ENCODE data around the gene FZR1.
A peak's percentile ranks its signal among the peaks of the same experiment; 100 is the strongest.

FZR1 gene

DNA sequence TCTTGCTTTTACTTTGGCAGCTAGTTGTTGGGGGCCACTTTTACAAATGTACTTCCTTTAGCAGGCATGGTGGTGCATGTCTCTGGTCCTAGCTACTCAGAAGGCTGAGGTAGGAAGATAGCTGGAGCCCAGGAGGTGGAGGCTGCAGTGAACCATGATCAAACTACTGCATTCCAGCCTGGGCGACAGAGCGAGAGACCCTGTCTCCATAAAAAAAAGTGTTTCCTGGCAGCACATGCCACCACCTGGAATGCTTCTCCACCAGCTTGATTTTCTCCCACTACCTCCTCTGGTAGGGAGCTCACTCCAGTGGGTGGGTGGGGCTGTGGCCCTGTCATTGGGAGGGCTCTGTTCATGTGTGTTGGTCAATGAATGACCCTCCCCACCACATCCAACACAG lies 12.5 kb downstream of the FZR1 start:
- no peak overlapping the region for H2BK12ac ChIP-seq (ENCODE audit: low read length)
- H2AFZ ChIP-seq (ENCODE audit: insufficient read depth, low read length, poor library complexity): no peak overlapping the region
- no CpG with 5 or more reads among the region's 2 CpGs for WGBS (ENCODE audit: extremely low coverage, insufficient coverage, insufficient read length)

DNA sequence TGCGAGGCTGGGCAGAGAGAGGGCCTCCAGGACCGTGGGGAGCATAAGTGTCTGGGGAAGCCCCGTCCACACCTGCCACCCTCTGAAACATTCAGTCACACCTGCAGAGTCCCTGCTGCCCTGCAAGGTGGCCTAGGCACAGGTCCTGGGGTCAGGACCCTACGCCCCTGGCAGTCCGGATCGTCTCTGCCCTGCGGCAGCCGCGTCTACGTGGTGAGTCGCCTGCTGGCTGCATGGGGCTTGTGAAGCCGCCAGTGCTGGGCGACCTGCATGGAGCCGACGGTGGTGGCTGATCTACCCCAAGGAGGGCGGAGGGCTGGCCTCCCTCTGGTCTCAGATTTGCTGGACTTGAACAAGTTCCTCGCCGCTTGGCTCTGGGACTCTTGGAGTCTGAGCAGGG lies 13.0 kb downstream of the FZR1 start:
- Histone ChIP-seq H2AK5ac (ENCODE audit: low read length) (no peak overlapping the region), H3K79me1 (ENCODE audit: low read length) (peaks cover 4% of the 10 kb centered on the region), H3K4ac (ENCODE audit: low read depth, low read length) (no peak overlapping the region), H3K4me1 (ENCODE audit: control insufficient read depth in 1 of 2, insufficient read depth in 2 of 2, low read length in 2 of 2) (peaks cover 20 to 33% of the 10 kb centered on the region in 2 experiments), H2AFZ (ENCODE audit: insufficient read depth, low read length, poor library complexity) (no peak overlapping the region), H3K14ac (ENCODE audit: low read length) (no peak overlapping the region), H3K18ac (ENCODE audit: low read length) (no peak overlapping the region), H4K12ac (ENCODE audit: low read depth, low read length) (no peak overlapping the region), H3K36me3 (ENCODE audit: control insufficient read depth in 1 of 2, insufficient read depth in 2 of 2, low read length in 2 of 2) (peaks cover 54 to 56% of the 10 kb centered on the region in 2 experiments), H3K9ac (ENCODE audit: low read length) (no peak overlapping the region), H3K4me3 (ENCODE audit: low read depth, low read length) (no peak overlapping the region), H3K23ac (ENCODE audit: low read length) (no peak overlapping the region), H4K8ac (ENCODE audit: low read depth, low read length) (no peak overlapping the region), H2BK5ac (ENCODE audit: low read depth, low read length, poor library complexity) (no peak overlapping the region), H3K79me2 (ENCODE audit: control insufficient read depth, insufficient read depth, low read length, poor library complexity) (peaks cover 15% of the 10 kb centered on the region), H3K27ac (ENCODE audit: low read depth, low read length) (no peak overlapping the region), H3K4me2 (ENCODE audit: low read length) (no peak overlapping the region), H4K91ac (ENCODE audit: low read depth, low read length) (no peak overlapping the region), H3K27me3 (ENCODE audit: insufficient read depth, low read length) (no peaks in the 10 kb centered on the region), H2BK120ac (ENCODE audit: insufficient read depth, low read length, poor library complexity) (no peak overlapping the region), H3K9me3 (ENCODE audit: insufficient read depth, low read depth, low read length) (peaks cover 3% of the 10 kb centered on the region), H2BK12ac (ENCODE audit: low read length) (no peak overlapping the region)
- DNase-seq: peak; percentile 90 to 92
- WGBS (ENCODE audit: extremely low coverage, insufficient coverage, insufficient read length): no CpG with 5 or more reads among the region's 18 CpGs

More for the DNA sequence above, 12.5 kb downstream of the FZR1 start:
- Histone ChIP-seq H4K8ac (ENCODE audit: low read depth, low read length) (no peak overlapping the region), H2BK120ac (ENCODE audit: insufficient read depth, low read length, poor library complexity) (no peak overlapping the region), H3K79me2 (ENCODE audit: control insufficient read depth, insufficient read depth, low read length, poor library complexity) (peaks cover 17% of the 10 kb centered on the region), H3K9me3 (ENCODE audit: insufficient read depth, low read depth, low read length) (peaks cover 3% of the 10 kb centered on the region), H3K4ac (ENCODE audit: low read depth, low read length) (peak overlapping the region; percentile 47), H3K14ac (ENCODE audit: low read length) (no peak overlapping the region), H3K4me3 (ENCODE audit: low read depth, low read length) (no peak overlapping the region), H3K27me3 (ENCODE audit: insufficient read depth, low read length) (no peaks in the 10 kb centered on the region), H3K79me1 (ENCODE audit: low read length) (peaks cover 4% of the 10 kb centered on the region), H2BK5ac (ENCODE audit: low read depth, low read length, poor library complexity) (no peak overlapping the region), H2AK5ac (ENCODE audit: low read length) (no peak overlapping the region), H3K23ac (ENCODE audit: low read length) (no peak overlapping the region), H3K27ac (ENCODE audit: low read depth, low read length) (no peak overlapping the region), H3K18ac (ENCODE audit: low read length) (no peak overlapping the region), H3K9ac (ENCODE audit: low read length) (no peak overlapping the region), H3K4me2 (ENCODE audit: low read length) (no peak overlapping the region), H3K36me3 (ENCODE audit: control insufficient read depth in 1 of 2, insufficient read depth in 2 of 2, low read length in 2 of 2) (peaks cover 54 to 55% of the 10 kb centered on the region in 2 experiments), H4K91ac (ENCODE audit: low read depth, low read length) (no peak overlapping the region), H3K4me1 (ENCODE audit: control insufficient read depth in 1 of 2, insufficient read depth in 2 of 2, low read length in 2 of 2) (peaks cover 20 to 36% of the 10 kb centered on the region in 2 experiments), H4K12ac (ENCODE audit: low read depth, low read length) (no peak overlapping the region)
- DNase-seq: no peak

DNA sequence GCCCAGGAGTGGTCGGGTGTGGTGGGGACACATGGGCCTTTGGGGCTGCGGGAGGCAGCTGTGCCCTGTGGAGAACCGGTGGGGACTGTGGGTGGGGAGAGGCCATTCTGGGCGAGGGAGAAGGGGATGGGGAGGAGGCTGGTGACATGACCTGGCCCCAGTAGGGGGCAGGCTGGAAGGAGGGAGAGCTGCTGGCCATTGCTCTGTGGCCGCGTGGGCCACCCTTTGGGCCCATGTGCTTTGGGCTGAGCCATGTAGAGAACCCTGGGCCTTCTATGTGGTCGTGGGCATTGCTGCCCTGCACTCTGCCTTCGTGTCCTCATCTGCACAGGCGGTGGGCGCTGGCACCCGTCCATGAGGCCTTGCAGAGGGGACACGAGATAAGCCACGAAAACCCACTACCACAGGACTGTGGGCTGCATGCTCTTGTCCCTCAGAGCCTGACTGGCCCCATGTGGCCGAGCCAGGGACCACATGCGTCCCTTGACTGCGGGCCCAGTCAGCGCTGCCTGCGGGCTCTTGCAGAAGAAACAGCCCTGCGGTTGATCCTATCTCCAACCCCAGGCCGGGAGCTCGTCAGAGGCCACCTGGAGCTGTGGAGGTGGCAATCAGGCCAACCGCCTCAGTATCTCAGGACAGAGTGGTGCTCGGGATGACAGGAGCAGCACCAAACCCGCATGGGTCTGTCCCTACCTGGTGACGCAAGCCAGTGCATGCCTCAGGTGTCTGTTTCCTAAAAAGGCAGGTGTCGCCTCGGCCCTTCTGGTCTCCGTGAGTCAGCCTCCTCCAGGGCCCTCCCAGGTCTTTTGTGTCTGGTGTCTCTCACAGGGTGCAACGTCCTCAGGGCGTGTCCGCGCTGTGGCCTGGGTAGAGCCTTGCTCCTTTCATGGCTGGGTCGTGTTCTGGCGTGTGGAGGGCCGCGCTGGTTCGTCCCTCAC lies 14.3 kb downstream of the FZR1 start:
- Histone ChIP-seq H2BK5ac (ENCODE audit: low read depth, low read length, poor library complexity) (peak overlapping the region; percentile 43), H3K9ac (ENCODE audit: low read length) (peak overlapping the region; percentile 48), H2AFZ (ENCODE audit: insufficient read depth, low read length, poor library complexity) (no peak overlapping the region), H3K23ac (ENCODE audit: low read length) (no peak overlapping the region), H3K4me2 (ENCODE audit: low read length) (no peak overlapping the region), H3K4ac (ENCODE audit: low read depth, low read length) (peak overlapping the region; percentile 61), H3K79me2 (ENCODE audit: control insufficient read depth, insufficient read depth, low read length, poor library complexity) (peaks cover 13% of the 10 kb centered on the region), H3K18ac (ENCODE audit: low read length) (peak overlapping the region; percentile 58), H3K4me1 (ENCODE audit: control insufficient read depth in 1 of 2, insufficient read depth in 2 of 2, low read length in 2 of 2) (peaks cover 20 to 32% of the 10 kb centered on the region in 2 experiments), H2AK5ac (ENCODE audit: low read length) (peak overlapping the region; percentile 56), H4K91ac (ENCODE audit: low read depth, low read length) (peak overlapping the region; percentile 76), H3K9me3 (ENCODE audit: insufficient read depth, low read depth, low read length) (peaks cover 3% of the 10 kb centered on the region), H2BK120ac (ENCODE audit: insufficient read depth, low read length, poor library complexity) (no peak overlapping the region), H3K27me3 (ENCODE audit: insufficient read depth, low read length) (no peaks in the 10 kb centered on the region), H3K27ac (ENCODE audit: low read depth, low read length) (peak overlapping the region; percentile 78), H2BK12ac (ENCODE audit: low read length) (peak overlapping the region; percentile 7), H3K36me3 (ENCODE audit: control insufficient read depth in 1 of 2, insufficient read depth in 2 of 2, low read length in 2 of 2) (peaks cover 55 to 62% of the 10 kb centered on the region in 2 experiments), H3K14ac (ENCODE audit: low read length) (peak overlapping the region; percentile 37), H3K4me3 (ENCODE audit: low read depth, low read length) (no peak overlapping the region), H3K79me1 (ENCODE audit: low read length) (peaks cover 4% of the 10 kb centered on the region), H4K8ac (ENCODE audit: low read depth, low read length) (peak overlapping the region; percentile 52), H4K12ac (ENCODE audit: low read depth, low read length) (no peak overlapping the region)
- DNase-seq: peak; percentile 100
- no CpG with 5 or more reads among the region's 37 CpGs for WGBS (ENCODE audit: extremely low coverage, insufficient coverage, insufficient read length)

DNA sequence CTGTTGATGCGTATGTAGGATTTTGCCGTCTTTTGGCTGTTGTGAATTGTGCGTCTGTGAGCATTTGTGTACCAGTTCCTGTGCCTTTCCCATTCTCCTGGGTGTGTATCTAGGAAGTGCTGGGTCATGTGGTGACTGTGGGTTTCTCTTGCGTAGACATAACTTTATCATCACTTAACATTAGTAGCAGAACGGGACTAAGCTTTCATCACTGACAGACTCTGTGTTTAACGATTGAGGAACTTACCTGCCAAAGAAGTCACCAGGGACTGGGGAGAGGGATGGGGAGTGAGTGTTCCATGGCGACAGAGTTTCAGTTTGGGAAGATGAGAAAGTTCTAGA lies 15.0 kb downstream of the FZR1 start:
- Histone ChIP-seq H2AK5ac (ENCODE audit: low read length) (peak overlapping the region; percentile 56), H3K4ac (ENCODE audit: low read depth, low read length) (peak overlapping the region; percentile 61), H2BK120ac (ENCODE audit: insufficient read depth, low read length, poor library complexity) (no peak overlapping the region), H3K23ac (ENCODE audit: low read length) (no peak overlapping the region), H3K79me2 (ENCODE audit: control insufficient read depth, insufficient read depth, low read length, poor library complexity) (peaks cover 12% of the 10 kb centered on the region), H3K4me3 (ENCODE audit: low read depth, low read length) (no peak overlapping the region), H3K9me3 (ENCODE audit: insufficient read depth, low read depth, low read length) (peaks cover 3% of the 10 kb centered on the region), H4K8ac (ENCODE audit: low read depth, low read length) (peak overlapping the region; percentile 52), H3K4me1 (ENCODE audit: control insufficient read depth in 1 of 2, insufficient read depth in 2 of 2, low read length in 2 of 2) (peaks cover 20 to 32% of the 10 kb centered on the region in 2 experiments), H4K12ac (ENCODE audit: low read depth, low read length) (no peak overlapping the region), H3K79me1 (ENCODE audit: low read length) (peaks cover 4% of the 10 kb centered on the region), H3K36me3 (ENCODE audit: control insufficient read depth in 1 of 2, insufficient read depth in 2 of 2, low read length in 2 of 2) (peaks cover 60 to 67% of the 10 kb centered on the region in 2 experiments), H2BK5ac (ENCODE audit: low read depth, low read length, poor library complexity) (peak overlapping the region; percentile 43), H3K18ac (ENCODE audit: low read length) (peak overlapping the region; percentile 52), H3K27ac (ENCODE audit: low read depth, low read length) (peak overlapping the region; percentile 78), H2AFZ (ENCODE audit: insufficient read depth, low read length, poor library complexity) (no peak overlapping the region), H4K91ac (ENCODE audit: low read depth, low read length) (peak overlapping the region; percentile 76), H2BK12ac (ENCODE audit: low read length) (no peak overlapping the region), H3K27me3 (ENCODE audit: insufficient read depth, low read length) (no peaks in the 10 kb centered on the region), H3K9ac (ENCODE audit: low read length) (no peak overlapping the region), H3K4me2 (ENCODE audit: low read length) (no peak overlapping the region), H3K14ac (ENCODE audit: low read length) (peak overlapping the region; percentile 37)
- no CpG with 5 or more reads among the region's 7 CpGs for WGBS (ENCODE audit: extremely low coverage, insufficient coverage, insufficient read length)
- no peak for DNase-seq
